ENCODE measurements around the gene PDE6D.
"Not testable (repeated sequence)": the region's sequence is repeated elsewhere in the genome, so short reads cannot be mapped to it uniquely, and the experiment has no call there.

Gene PDE6D

GRCh38 chr2:231769170-231770136 lies 11.6 kb downstream of the PDE6D start:
- no peak for DNase-seq

GRCh38 chr2:231765496-231765929 lies 15.6 kb downstream of the PDE6D start:
- DNase-seq, result no peak

GRCh38 chr2:231764760-231765159 lies 16.3 kb downstream of the PDE6D start:
- DNase-seq, result no peak

GRCh38 chr2:231764124-231764523 lies 17.0 kb downstream of the PDE6D start:
- DNase-seq, result no peak

GRCh38 chr2:231761735-231762134 lies 19.3 kb downstream of the PDE6D start:
- DNase-seq, result no peak

GRCh38 chr2:231752061-231752460 lies 29.0 kb downstream of the PDE6D start:
- DNase-seq, result no peak

- no peak for DNase-seq
Observed at GRCh38 chr2:231751042-231751815, 29.9 kb downstream of the PDE6D start.

- DNase-seq, result not testable (repeated sequence)
Observed at GRCh38 chr2:231749016-231749415, 32.1 kb downstream of the PDE6D start.

- not testable (repeated sequence) for DNase-seq
Observed at GRCh38 chr2:231748153-231748896, 32.8 kb downstream of the PDE6D start.

GRCh38 chr2:231745303-231746038 lies 35.6 kb downstream of the PDE6D start:
- no peak for DNase-seq

GRCh38 chr2:231743376-231744116 lies 37.5 kb downstream of the PDE6D start:
- DNase-seq, result no peak

- no peak for DNase-seq
Observed at GRCh38 chr2:231737761-231738160, 43.3 kb downstream of the PDE6D start.

- DNase-seq, result no peak
Observed at GRCh38 chr2:231732604-231733003, 48.5 kb downstream of the PDE6D start.

- no peak for DNase-seq
Observed at GRCh38 chr2:231727621-231728020, 53.5 kb downstream of the PDE6D start.

GRCh38 chr2:231726276-231726675 lies 54.8 kb downstream of the PDE6D start:
- DNase-seq, result no peak

- DNase-seq, result no peak
Observed at GRCh38 chr2:231725476-231725875, 55.6 kb downstream of the PDE6D start.

GRCh38 chr2:231722721-231723307 lies 58.3 kb downstream of the PDE6D start:
- DNase-seq, result no peak

GRCh38 chr2:231720987-231721966 lies 59.8 kb downstream of the PDE6D start:
- no peak for DNase-seq

- no peak for DNase-seq
Observed at GRCh38 chr2:231720292-231720986, 60.6 kb downstream of the PDE6D start.

All from CD4-positive, alpha-beta T cell treated with Interferon alpha-2 for 1 hour (primary cell).